Fibroblast of peridontal ligament (primary cell): Measurements from ENCODE around the gene GRIK4.
"Not testable (repeated sequence)": the region's sequence is repeated elsewhere in the genome, so short reads cannot be mapped to it uniquely, and the experiment has no call there.

Source experiments
- DNase-seq: peaks from one replicate; pipeline ENCODE4 v3.0.0-alpha.2; 2010; ENCODE audit errors: extremely low read depth

Gene GRIK4, protein sequence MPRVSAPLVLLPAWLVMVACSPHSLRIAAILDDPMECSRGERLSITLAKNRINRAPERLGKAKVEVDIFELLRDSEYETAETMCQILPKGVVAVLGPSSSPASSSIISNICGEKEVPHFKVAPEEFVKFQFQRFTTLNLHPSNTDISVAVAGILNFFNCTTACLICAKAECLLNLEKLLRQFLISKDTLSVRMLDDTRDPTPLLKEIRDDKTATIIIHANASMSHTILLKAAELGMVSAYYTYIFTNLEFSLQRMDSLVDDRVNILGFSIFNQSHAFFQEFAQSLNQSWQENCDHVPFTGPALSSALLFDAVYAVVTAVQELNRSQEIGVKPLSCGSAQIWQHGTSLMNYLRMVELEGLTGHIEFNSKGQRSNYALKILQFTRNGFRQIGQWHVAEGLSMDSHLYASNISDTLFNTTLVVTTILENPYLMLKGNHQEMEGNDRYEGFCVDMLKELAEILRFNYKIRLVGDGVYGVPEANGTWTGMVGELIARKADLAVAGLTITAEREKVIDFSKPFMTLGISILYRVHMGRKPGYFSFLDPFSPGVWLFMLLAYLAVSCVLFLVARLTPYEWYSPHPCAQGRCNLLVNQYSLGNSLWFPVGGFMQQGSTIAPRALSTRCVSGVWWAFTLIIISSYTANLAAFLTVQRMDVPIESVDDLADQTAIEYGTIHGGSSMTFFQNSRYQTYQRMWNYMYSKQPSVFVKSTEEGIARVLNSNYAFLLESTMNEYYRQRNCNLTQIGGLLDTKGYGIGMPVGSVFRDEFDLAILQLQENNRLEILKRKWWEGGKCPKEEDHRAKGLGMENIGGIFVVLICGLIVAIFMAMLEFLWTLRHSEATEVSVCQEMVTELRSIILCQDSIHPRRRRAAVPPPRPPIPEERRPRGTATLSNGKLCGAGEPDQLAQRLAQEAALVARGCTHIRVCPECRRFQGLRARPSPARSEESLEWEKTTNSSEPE

DNA sequence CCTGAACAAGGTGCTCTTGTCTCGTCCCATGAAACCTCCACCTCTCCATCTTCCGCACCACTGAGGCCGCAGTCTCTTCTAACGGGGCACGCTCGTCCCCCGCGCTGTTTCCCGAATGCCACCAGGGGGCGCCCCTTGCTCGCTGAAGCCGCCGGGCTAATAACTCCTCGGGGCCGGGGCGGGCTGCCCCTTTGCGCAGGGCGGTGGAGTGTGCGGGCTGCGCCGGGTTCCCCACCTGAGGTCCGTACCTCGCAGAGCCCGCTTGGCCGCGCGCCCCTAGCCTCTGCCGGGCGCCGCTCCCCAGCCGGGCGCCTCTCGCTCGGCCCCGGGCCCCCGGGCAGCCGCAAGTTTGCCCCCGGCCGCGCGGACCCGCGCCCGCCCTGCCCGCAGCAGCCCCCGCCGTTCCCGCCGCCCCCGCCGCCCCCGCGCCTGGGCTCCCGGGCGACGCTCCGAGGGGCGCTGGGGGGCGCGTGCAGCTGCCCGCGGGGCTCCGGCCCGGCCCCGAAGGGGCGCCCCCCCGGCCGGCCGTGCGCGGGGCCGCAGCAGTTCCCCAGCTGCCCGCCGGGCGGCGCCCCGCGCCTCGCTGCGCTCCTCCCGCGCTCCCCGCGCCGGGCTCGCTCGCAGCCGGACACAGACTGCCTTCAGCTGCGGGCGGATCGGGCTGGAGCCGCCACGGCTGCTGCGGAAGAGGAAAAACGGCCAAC lies at the start of gene GRIK4:
GRIK4 (plus strand) TSS at position 633 of the 704 bp plus-strand sequence. CDS start 148,571 bp downstream, outside the sequence.
- DNase-seq: peak; percentile 60

DNA sequence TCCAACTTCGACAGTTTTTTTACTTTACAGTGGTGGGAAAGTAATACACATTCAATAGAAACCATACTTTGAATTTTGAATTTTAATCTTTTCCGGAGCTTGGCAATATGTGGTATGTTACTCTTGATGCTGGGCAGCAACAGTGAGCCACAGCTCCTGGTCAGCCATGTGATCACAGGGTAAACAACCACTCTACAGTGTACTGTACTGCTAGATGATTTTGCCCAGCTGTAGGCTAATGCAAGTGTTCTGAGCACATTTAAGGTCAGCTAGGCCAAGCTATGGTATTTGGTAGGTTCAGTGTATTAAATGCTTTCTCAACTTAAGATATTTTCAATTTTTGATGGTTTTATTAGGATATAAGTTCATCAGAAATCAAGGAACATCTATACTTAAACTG lies 48.7 kb upstream of the GRIK4 start:
- DNase-seq: no peak

DNA sequence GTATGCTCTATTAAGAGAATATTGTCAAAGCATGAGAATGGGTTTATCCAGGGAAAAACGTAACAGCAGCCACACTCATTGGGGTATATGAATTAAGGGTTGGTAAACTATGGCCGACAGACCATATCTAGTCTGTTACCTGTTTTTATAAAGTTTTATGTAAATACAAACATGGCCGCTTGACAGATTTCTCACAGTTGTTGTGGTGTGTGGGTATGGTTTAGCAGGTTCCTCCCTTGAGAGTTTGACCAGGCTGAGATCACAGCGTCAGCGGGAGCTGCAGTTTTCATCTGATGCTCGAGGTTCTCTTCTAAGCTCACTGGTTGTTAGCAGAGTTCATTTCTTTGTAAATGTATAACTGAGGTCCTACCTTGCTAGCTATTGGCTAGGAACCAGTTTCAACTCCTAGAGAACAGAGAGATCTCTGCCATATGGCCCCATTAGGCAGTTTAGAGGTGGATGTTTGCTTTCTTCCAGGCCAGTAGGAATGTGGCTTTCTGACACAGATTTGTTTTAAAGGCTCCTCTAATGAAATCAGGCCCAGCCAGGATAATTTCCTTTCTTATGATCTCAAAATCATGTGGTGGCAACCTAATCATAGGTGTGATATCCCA lies 45.5 kb upstream of the GRIK4 start:
- DNase-seq: no peak

DNA sequence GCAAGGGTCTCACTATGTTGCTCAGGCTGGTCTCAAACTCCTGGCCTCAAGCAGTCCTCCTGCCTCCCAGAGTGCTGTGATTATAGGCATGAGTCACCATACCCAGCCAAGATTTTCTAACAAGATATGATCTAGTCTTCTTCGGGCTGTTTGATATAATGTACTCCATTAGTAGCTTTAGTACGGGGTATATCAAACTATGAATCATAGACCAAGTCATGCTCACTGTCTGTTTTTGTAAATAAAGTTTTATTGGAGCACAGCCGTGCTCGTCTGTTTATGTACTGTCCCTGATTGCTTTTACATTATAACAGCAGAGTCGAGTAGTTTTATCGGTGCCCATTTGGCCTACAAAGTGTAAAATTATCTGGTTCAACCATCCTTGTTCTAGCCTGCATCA lies 43.9 kb upstream of the GRIK4 start:
- DNase-seq: no peak

DNA sequence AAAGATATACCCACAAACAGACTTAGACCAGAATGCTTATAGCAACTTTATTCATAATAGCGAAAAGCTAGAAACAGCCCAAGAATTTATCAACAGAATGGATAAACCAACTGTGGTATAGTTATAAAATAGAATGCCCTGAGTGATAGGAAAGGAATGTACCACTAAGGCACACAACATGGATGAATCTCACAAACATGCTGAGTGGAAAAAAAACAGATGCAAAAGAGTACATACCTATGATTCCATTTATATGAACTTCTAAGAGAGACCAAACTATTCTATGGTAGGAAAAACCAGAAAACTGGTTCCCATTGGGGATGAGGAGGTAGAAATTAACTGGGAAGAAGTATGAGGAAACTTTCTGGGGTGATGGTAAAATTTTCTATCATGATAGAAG lies 40.4 kb upstream of the GRIK4 start:
- peak; percentile 78 for DNase-seq

DNA sequence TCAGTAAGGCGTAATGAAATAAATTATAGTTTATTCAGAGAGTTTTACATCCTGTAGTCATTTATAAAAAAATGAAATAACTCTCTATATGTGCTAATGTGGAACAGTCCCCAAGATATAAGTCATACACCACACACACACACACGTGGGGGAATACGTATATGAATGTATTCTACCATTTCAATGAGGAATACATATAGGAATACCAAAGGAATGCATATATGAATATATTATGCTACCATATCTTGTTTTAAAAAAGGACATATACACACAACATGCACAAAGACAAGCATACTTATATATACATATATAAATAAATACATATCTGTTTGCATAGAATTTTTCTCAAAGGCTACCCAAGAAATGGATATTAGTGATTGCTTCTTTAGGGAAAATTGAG lies 39.6 kb upstream of the GRIK4 start:
- DNase-seq: no peak

DNA sequence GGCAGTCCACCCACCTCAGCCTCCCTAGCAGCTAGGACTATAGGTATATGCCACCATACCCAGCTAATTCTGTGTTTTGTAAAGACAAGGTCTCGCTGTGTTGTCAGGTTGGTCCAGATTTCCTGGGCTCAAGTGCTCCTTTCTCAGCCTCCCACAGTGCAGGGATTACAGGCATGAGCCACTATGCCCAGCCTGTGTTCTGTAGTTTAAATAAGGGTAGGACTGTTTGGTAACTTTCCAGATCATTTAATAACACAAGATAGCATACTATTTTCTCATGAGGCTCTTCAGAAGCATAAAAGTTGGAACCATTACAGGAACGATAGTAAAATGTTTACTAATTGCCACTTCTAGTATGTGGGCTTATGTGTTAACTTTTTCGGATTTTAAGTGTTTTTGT lies 38.0 kb upstream of the GRIK4 start:
- no peak for DNase-seq

DNA sequence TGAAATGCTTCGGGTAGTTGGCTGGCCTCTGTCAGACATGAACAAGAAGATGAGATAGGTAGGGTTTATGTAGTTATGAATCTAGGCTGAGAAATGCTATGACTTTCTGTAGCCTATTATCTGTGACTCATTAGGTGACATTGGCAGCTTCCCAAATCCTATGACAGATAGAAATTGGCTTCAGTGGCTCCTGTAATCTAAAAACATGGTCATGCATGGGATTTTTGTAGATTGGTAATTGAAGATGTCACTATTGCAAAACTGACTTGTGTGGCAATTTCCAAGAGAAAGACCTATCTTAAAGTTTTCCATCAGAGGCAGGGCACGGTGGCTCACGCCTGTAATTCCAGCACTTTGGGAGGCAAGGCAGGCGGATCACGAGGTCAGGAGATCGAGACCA lies 29.4 kb upstream of the GRIK4 start:
- DNase-seq: no peak

DNA sequence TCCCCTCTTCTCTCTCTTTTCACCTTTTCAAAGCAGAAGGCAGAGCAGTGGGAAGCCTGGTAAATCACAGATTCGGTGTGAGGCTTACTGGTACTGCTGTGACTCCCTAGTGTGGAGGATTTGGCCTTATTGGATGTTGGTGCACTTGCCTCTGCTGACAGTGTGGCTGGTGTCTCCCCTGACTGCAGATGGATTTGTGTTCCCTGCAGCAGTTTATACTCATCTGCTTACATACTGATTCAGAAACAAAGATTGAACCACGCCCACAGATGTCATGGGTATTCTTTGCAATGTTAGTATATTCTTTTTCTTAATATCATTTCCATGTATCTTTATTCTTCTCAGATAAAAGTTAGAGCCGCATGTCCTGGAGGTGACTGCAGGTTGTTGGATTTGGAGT lies 26.8 kb upstream of the GRIK4 start:
- DNase-seq: no peak

DNA sequence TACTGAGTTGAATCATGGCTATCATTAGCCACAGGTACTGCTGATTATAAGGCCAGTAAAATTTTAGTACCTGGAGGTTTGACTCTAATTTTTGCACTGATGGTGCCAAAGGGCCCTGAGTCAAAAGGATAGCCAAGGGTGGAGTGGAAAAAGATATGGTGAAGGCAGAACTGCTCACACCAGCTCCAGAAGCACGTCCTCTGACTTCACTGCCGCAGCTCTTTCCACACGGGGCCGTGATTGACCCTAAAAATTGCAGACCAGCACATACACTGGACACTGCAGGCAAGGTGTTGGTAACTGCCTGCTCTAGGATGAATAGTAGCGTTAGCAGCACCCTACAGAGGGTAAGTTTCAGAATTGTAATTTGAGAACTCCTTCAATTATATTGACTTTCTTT lies 25.4 kb upstream of the GRIK4 start:
- DNase-seq: no peak

DNA sequence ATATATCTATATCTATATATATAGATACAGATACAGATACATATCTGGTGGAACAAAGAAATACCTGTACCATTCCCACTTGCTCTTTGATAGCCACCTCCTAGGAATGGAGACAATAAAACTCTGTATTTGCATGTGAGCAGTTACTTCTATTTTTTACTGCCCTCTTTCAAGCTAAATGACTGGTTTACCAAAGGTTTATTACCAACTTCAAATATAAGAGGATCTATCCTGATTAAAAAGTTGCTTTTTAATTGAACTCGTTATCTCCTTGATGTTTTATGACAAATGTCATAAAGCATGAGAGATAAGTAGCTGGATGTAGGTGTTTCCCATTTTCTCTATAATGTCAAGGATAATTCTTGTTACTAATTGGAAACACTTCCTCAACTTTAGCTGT lies 21.7 kb upstream of the GRIK4 start:
- DNase-seq: no peak

DNA sequence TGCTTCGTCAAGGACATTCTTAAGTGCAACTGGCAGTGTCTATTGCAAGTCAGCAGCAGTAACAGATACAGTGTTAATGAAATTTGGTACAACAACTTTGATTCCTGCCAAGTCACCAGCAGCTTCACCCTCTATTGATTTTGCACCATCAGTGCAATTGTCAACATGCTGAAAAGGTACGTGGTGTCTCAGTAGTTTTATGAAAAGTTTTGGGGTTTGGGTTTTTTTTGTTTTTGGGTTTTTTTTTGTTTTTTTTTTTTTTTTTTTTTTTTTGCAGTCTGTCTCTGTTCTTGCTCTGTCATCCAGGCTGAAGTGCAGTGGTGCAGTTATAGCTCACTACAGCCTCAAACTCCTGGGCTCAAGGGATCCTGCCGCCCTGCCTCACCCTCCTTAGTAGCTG lies 19.1 kb upstream of the GRIK4 start:
- no peak for DNase-seq

DNA sequence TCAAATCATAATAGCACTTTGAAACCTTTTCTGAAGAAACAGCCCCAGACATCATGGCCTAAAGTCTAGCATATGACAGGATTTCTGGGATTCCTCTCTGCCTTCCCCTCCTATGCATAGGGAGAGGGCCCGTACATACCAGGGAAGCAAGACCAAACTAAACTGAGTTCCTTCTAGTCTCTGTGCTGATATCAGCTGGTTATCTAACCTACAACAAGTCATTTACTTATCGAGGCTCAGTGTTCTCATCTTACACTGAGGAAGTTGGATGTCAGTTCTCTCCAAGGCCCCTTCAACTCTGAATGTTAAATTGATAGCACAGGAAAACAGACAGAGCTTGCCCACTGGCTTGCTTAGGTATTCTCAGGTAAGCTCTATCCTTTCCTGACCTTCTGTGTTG lies 17.0 kb upstream of the GRIK4 start:
- no peak for DNase-seq

DNA sequence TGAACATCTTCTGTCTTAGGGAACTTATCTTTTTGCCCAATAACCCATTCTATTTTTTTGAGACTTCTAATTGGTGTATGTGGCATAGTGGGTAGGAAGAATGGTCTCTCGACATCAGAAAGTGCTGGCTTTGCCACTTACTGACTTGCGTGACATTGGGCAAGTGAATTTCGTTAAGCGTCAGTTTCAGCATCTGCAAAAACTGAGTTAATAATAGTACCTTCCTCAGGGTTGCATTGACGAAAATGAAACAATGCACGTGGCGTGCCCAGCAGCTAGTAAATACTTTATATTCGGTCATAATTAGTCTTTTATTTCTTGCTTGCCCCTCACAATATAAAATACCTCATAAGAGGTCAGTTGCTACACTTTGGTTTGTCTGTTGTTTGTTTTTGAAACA lies 12.5 kb upstream of the GRIK4 start:
- no peak for DNase-seq

DNA sequence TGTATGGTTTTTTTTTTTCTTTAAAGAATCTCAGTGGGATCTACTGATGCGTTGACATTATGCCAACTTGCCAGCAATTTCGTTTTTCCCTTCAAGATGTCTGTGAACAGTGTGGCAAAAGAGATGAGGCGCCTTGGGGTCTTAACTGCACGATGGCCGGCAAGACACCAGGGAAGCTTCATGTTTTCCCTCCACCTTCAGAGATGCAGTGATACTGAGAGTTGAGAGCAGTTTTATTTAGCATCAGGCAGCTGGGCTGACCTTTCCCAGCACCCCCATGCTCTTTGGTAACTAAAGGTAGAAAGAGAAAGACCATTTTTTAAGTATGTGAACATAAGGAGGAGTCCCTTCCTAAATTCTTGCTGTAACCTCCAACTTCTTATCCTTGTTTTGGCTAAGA lies 11.7 kb upstream of the GRIK4 start:
- no peak for DNase-seq

DNA sequence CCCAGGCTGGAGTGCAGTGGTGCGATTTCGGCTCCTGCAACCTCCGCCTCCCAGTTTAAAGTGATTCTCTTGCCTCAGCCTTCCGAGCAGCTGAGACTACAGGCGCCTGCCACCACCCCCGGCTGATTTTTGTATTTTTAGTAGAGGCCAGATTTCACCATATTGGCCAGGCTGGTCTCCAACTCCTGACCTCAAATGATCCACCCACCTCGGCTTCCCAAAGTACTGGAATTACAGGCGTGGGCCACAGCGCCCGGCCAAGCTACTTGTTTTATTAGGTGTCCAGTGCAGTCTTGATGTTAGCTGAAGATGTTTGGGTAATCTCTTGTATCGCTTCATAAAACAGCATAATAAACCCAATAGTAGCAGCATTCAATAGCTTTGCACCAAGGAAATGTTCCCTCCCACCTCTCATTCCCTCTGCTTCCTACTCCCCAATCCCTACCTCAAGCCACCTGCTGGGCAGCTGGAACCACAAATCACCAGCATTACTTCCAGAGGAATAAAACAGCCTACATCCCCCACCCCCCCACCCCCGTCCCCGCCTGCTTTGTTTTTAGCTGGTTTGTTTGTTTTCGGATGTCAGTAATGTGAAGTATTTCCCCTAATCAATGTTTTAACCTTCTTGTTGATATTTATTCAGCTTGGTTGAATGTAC lies 11.0 kb upstream of the GRIK4 start:
- DNase-seq: peak; percentile 33

DNA sequence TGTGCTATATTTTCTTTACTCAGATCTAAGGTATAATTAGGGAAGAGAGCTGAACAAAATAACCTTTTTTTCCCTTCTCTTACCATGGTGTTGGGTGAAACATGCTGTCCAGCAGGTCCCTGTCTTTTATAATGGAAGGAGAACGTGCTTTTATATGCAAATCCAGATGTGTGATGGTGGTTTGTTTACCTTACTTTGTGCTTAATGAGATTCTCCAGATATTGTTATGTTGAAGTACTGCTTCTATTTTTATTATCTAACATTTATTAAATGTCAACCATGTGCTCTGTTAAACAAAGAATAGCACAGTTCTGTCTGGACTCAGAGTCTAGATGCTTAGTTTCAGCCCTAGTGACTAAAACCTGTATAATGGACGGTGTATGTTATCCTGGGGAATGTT lies 10.1 kb upstream of the GRIK4 start:
- DNase-seq: no peak

DNA sequence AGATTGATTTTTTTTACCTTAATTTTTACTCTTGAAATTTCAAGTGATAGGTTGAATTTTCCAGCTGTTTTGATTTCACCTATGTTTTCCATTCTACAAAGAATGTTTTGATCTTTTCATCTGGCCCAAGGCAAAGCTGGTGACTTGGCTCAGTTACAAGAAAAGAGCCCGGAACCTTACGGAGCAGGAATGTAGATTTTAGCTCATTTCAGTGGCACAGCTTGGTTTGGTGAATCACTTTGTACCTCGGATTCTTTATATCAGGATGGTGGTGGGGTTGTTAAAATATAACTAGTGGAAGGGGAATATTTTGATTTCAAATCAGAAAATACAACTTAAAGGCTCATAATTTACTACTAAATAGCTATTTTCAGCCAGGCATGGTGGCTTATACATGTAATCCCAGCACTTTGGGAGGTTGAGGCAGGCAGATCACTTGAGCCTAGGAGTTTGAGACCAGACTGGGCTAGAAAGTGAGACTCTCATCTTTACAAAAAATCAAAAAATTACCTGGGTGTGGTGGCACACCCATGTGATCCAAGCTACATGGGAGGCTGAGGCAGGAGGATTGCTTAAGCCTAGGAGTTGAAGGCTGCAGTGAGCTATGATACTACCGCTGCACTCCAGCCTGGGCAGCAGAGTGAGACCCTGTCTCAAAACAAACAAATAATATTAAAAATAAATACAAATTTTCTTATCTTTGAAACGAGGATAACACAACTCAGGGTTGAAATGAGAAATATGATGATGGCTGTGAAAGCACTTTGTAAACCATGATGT lies 9.4 kb upstream of the GRIK4 start:
- DNase-seq: no peak

DNA sequence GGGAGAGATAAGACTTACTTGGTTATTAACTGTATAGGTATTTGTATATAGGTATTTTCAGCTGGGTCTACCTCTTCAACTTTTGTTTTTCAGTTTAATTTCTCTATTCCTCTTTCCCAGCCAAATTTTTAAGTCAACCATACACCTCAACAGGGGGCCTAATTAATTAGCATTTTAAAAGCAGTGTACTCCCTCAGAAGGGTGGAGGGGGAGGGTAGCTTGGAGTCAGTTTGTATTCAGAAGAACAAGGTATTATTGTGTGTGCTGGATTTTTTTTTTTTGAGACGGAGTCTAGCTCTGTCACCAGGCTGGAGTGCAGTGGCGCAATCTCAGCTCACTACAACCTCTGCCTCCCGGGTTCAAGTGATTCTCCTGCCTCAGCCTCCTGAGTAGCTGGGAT lies 8.0 kb upstream of the GRIK4 start:
- DNase-seq: not testable (repeated sequence)

DNA sequence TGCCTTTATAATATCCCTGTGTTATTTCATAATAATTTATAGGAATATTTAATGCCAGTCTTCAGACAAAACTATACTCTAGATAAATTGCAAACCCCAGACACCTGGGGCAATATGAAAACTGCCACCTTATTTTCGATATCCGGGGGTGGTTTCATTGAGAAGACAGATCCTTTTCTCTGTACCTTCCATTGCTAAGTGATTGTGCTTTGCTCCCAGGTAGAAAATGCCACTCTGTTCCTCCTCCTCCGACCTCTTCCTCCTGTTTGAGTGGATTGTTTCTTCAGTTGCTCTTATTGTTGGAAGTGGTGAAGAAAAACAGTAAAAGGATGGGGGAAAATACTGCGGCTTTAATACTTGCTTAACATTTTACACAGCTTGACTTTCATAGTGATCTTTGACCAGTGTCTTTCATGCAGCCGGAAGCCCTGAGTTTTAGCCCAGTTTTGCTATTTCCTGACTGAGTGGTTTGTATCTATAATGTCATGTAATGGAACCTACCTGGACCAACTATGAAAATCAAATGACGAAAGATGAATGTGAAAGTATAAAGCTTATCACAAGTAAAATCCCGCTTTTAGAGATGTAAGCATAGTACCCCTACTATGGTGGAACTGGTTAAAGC lies 5.6 kb upstream of the GRIK4 start:
- DNase-seq: no peak
